SK-N-SH treated with all-trans-retinoic acid at 6 μM for 48 hours (cell line): ENCODE results near the gene MLIP.

Source experiments
- ATAC-seq: fragments of 200-7000 bp; cut with Tn5 transposase; 3 replicates; pipeline ENCODE4 v1.9.1; 2020; ENCODE audit warnings: mild to moderate bottlenecking, moderate library complexity
- ARNTL ChIP-seq: fragments of 450-650 bp; formaldehyde crosslinking; IDR thresholded peaks from 2 replicates; pipeline ENCODE4 v1.5.0; 2020; ENCODE audit warnings: low read depth, mild to moderate bottlenecking, moderate library complexity, borderline replicate concordance
- CSDC2 ChIP-seq: fragments of 250-450 bp; sonication (Bioruptor Pico); IDR thresholded peaks from 2 replicates; pipeline ENCODE4 v1.5.0; 2020; ENCODE audit warnings: mild to moderate bottlenecking, moderate library complexity
- CSRNP3 ChIP-seq: fragments of 250-450 bp; sonication (Bioruptor Pico); IDR thresholded peaks from 2 replicates; pipeline ENCODE4 v1.5.1; 2021; ENCODE audit warnings: mild to moderate bottlenecking, moderate library complexity
- ESRRG ChIP-seq: fragments of 250-450 bp; sonication (Bioruptor Pico); IDR thresholded peaks from 2 replicates; pipeline ENCODE4 v1.6.1; 2021; ENCODE audit warnings: mild to moderate bottlenecking
- GLIS3 ChIP-seq: fragments of 250-450 bp; sonication (Bioruptor Pico); IDR thresholded peaks from 2 replicates; pipeline ENCODE4 v1.5.0; 2020; ENCODE audit warnings: mild to moderate bottlenecking, moderate library complexity
- ISL1 ChIP-seq: fragments of 250-450 bp; sonication (Bioruptor Pico); IDR thresholded peaks from 2 replicates; pipeline ENCODE4 v2.1.2; 2022; ENCODE audit warnings: mild to moderate bottlenecking, moderate library complexity
- OSR1 ChIP-seq: fragments of 250-450 bp; sonication (Bioruptor Pico); IDR thresholded peaks from 2 replicates; pipeline ENCODE4 v1.8.0; 2022; ENCODE audit warnings: moderate library complexity, mild to moderate bottlenecking, inconsistent platforms
- PATZ1 ChIP-seq: fragments of 250-450 bp; sonication (Bioruptor Pico); IDR thresholded peaks from 2 replicates; pipeline ENCODE4 v1.8.0; 2020; ENCODE audit warnings: mild to moderate bottlenecking, moderate library complexity, borderline replicate concordance
- PPARA ChIP-seq: fragments of 250-450 bp; sonication (Bioruptor Pico); IDR thresholded peaks from 2 replicates; pipeline ENCODE4 v1.5.0; 2020; ENCODE audit warnings: mild to moderate bottlenecking, borderline replicate concordance
- SNAI2 ChIP-seq: fragments of 250-450 bp; sonication (Bioruptor Pico); IDR thresholded peaks from 2 replicates; pipeline ENCODE4 v1.5.0; 2020; ENCODE audit warnings: mild to moderate bottlenecking, moderate library complexity
- TCF4 ChIP-seq: fragments of 250-450 bp; sonication (Bioruptor Pico); IDR thresholded peaks from 2 replicates; pipeline ENCODE4 v1.8.0; 2021; ENCODE audit warnings: mild to moderate bottlenecking, moderate library complexity, borderline replicate concordance
- TOX ChIP-seq: fragments of 250-450 bp; sonication (Bioruptor Pico); IDR thresholded peaks from 2 replicates; pipeline ENCODE4 v1.8.0; 2021; ENCODE audit warnings: mild to moderate bottlenecking, moderate library complexity, borderline replicate concordance
- TSHZ2 ChIP-seq: fragments of 250-450 bp; sonication (Bioruptor Pico); IDR thresholded peaks from 2 replicates; pipeline ENCODE4 v1.5.0; 2020; ENCODE audit warnings: mild to moderate bottlenecking, moderate library complexity
- ZC3H10 ChIP-seq: fragments of 250-450 bp; sonication (Bioruptor Pico); IDR thresholded peaks from 2 replicates; pipeline ENCODE4 v1.5.1; 2021; ENCODE audit warnings: mild to moderate bottlenecking, moderate library complexity
- ZFP3 ChIP-seq: fragments of 250-450 bp; sonication (Bioruptor Pico); IDR thresholded peaks from 2 replicates; pipeline ENCODE4 v1.5.0; 2020; ENCODE audit warnings: mild to moderate bottlenecking, moderate library complexity
- ZFP30 ChIP-seq: fragments of 450-650 bp; formaldehyde crosslinking; IDR thresholded peaks from 2 replicates; pipeline ENCODE4 v1.5.0; 2022; ENCODE audit warnings: mild to moderate bottlenecking, moderate library complexity
- ZNF565 ChIP-seq: fragments of 450-650 bp; formaldehyde crosslinking; conservative IDR thresholded peaks from 2 replicates; pipeline ENCODE4 v1.5.0; 2020; ENCODE audit warnings: low read depth, mild to moderate bottlenecking, moderate library complexity
- ZNF8 ChIP-seq: fragments of 450-650 bp; formaldehyde crosslinking; IDR thresholded peaks from 2 replicates; pipeline ENCODE4 v1.5.0; 2020; ENCODE audit warnings: mild to moderate bottlenecking, moderate library complexity
- TF ChIP-seq, protein P1 (sequence below): fragments of 250-450 bp; sonication (Bioruptor Pico); IDR thresholded peaks from 2 replicates; pipeline ENCODE4 v1.8.0; 2021; ENCODE audit warnings: low read depth, mild to moderate bottlenecking, moderate library complexity, borderline replicate concordance
- TF ChIP-seq, protein P2 (sequence below): fragments of 250-450 bp; sonication (Bioruptor Pico); IDR thresholded peaks from 2 replicates; pipeline ENCODE4 v1.5.1; 2020; ENCODE audit warnings: low read depth, mild to moderate bottlenecking, moderate library complexity

The MLIP gene

DNA sequence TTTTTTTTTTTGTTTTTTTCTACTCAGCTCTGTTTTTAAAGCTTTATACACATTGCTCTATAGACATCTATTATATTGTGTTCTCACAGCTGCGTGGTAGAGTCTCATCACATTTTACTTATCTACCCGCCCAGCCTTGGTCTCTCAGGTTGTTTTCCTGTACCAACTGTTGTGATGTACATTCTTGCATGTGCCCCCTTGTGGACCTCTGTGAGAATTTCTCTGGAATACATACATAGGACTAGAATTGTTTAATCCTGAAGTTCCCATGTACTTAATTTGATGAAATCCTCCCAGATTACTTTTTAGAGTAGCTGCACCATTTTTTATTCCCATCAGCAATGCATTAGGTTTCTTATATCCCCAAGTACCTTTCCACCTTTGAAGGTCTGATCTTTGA lies 156.6 kb downstream of the MLIP start:
- peak; percentile 76 for ATAC-seq
- TF ChIP-seq, protein P1, sequence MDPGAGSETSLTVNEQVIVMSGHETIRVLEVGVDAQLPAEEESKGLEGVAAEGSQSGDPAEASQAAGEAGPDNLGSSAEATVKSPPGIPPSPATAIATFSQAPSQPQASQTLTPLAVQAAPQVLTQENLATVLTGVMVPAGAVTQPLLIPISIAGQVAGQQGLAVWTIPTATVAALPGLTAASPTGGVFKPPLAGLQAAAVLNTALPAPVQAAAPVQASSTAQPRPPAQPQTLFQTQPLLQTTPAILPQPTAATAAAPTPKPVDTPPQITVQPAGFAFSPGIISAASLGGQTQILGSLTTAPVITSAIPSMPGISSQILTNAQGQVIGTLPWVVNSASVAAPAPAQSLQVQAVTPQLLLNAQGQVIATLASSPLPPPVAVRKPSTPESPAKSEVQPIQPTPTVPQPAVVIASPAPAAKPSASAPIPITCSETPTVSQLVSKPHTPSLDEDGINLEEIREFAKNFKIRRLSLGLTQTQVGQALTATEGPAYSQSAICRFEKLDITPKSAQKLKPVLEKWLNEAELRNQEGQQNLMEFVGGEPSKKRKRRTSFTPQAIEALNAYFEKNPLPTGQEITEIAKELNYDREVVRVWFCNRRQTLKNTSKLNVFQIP (CRISPR knock-in tag), result no peak
- TF ChIP-seq CSRNP3 (CRISPR knock-in tag) (no peak), TCF4 (CRISPR knock-in tag) (no peak), GLIS3 (CRISPR knock-in tag) (no peak), ZFP30 (no peak), ARNTL (no peak), SNAI2 (CRISPR knock-in tag) (no peak)
- TF ChIP-seq, all 23 proteins: peak for 0

DNA sequence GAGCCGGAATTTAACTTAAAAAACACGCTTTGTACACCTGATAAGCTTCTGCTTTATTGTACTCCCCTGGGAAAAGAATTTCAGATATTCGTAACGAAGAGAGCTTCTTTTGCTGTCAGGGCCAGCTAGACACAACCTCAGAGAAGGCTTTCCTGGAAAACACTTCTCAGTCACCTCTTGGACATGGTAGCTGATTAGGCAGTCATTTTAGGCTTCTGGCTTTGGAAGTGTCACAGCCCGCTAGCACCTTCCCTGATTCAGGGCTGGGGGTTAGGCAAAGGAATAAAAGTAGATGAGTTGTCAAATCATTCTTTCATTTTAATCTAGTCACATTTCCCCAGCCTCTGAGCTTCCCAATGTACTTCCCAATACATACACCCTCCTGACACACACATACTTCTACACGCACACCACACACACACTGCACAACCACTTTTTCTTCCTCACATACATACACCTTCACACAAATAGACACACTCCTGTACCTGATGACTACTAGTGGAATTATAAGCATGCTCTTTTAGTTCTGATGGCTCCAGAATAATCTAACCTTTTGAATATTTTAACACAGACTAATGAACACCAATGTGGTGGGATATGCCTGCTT lies 162.1 kb downstream of the MLIP start:
- no peak for TF ChIP-seq TSHZ2
- no peak for TF ChIP-seq ZNF8
- TF ChIP-seq, protein P2, sequence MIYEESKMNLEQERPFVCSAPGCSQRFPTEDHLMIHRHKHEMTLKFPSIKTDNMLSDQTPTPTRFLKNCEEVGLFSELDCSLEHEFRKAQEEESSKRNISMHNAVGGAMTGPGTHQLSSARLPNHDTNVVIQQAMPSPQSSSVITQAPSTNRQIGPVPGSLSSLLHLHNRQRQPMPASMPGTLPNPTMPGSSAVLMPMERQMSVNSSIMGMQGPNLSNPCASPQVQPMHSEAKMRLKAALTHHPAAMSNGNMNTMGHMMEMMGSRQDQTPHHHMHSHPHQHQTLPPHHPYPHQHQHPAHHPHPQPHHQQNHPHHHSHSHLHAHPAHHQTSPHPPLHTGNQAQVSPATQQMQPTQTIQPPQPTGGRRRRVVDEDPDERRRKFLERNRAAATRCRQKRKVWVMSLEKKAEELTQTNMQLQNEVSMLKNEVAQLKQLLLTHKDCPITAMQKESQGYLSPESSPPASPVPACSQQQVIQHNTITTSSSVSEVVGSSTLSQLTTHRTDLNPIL (CRISPR knock-in tag), result no peak
- no peak for ATAC-seq

- TF ChIP-seq SNAI2 (CRISPR knock-in tag) (no peak), GLIS3 (CRISPR knock-in tag) (no peak), OSR1 (no peak), ARNTL (no peak), ZFP30 (no peak), PATZ1 (CRISPR knock-in tag) (no peak)
- TF ChIP-seq, all 23 proteins: peak for 0
- ATAC-seq, result no peak
Observed at GRCh38 chr6:54274383-54274782, 163.1 kb downstream of the MLIP start.

GRCh38 chr6:54282186-54282585 lies 170.9 kb downstream of the MLIP start:
- peak; percentile 70 for ATAC-seq
- TF ChIP-seq ZC3H10 (CRISPR knock-in tag), result peak; percentile 73; the same call in 1 of the 2 replicates
- no peak for TF ChIP-seq GLIS3 (CRISPR knock-in tag)
- TF ChIP-seq PPARA, result no peak
- TF ChIP-seq ISL1 (CRISPR knock-in tag), result no peak
- peak; percentile 55; the same call in 1 of the 2 replicates for TF ChIP-seq TOX
- no peak for TF ChIP-seq SNAI2 (CRISPR knock-in tag)
- TF ChIP-seq ZFP30, result no peak

GRCh38 chr6:54284161-54284860 lies 173.1 kb downstream of the MLIP start:
- no peak for ATAC-seq
- no peak for TF ChIP-seq ZFP3 (CRISPR knock-in tag)
- no peak for TF ChIP-seq ZNF565 (CRISPR knock-in tag)
- TF ChIP-seq CSDC2 (CRISPR knock-in tag), result no peak
- no peak for TF ChIP-seq CSRNP3 (CRISPR knock-in tag)
- TF ChIP-seq ESRRG (CRISPR knock-in tag), result no peak
- TF ChIP-seq GLIS3 (CRISPR knock-in tag), result no peak
- TF ChIP-seq ZFP30, result no peak
